GM18861 (cell line): ENCODE measurements around the gene RGS6.

Experiments
- ATAC-seq: cut with Tn5 transposase; IDR thresholded peaks from one replicate; pipeline ENCODE4 v1.9.1; 2021; ENCODE audit not compliant: unreplicated experiment

The RGS6 gene

DNA sequence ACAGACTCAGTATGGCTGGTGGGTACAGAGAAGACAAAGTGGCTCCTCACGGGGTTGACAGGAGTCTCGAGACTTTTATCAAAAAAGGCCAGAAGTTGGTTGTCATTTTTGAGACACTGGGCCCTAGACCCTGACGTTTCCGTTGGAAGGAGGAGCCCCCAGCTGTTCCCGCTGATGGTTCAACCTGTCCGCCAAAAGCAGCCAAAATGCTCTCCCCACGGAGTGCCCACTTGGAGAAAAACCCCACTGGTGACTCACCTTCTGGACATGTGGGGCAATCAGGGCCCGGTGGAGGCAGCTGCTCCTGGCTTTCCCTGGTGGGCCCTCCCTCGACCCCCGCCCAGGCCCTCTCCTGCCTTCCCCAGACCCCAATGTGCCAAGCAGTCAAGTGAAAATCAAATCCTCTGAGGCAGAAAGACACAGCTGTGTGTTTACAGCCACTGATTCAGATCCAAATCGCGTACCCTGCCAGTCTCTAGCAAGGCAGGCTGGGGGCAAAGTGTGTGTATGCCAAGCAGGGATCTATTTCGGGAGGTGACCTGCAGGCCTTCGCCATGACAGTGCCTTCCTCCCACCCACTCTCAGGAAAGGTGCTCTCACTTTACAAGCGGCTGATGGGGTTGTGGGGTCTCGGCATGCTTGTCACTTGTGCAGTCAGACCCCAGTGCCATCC lies 614.3 kb downstream of the RGS6 start:
- no peak for ATAC-seq

DNA sequence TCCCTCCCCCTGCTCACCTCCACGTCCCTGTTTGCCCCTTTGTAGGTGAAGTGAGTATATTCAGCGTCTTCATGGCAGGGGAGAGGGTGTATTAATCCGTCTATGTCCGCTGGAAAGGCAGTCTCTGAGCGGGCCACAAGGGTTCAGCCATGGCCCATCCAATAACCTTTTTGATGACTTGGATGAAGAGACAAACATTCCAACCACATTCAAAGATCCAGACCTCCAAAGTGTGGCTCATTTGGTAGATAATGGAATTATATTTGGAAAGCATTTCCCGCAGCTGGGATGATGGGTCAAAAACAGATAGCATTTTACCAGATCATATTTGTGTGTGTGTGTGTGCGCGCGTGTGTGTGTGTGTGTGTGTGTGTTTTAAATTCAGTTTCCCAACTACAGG lies 615.8 kb downstream of the RGS6 start:
- ATAC-seq: no peak

DNA sequence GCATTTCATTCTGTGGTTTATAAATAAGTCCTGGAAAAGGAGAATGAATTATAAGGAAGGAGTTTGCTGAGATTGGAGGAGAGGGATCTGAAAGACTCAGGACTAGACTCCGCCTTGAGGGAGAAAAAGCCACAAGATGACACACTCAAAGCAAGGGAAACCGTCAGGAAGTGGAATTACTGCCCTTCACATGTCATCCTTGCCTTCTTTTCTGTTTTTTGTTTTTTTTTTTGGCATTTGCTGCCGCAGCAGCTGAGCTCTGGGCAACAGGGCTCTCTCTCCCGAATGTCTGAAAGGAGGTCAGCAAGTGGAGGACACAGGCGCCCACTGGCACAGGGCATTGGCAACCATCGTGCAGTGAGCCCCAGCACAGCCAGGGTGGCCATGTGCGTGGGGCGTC lies 616.8 kb downstream of the RGS6 start:
- no peak for ATAC-seq

DNA sequence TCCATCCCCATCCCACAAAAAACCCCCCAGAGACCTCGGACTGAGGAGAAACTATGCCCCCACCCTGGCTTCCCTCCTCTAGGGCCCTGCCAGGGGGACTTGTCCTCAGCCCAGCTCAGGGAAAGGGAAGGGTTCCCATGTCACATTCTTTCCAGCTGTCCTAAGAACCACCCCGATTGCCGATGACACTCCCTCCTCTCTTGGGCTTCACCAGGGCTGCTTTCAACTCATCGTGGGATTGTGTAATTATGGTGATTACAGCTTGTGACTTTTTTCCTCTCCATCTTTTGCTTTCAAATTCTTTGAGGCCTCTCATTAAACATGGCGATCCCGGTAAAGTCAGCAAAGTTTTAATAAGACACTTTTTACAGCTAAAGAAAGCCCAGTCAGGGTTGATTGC lies 617.6 kb downstream of the RGS6 start:
- no peak for ATAC-seq

GRCh38 chr14:72550513-72550912 lies 618.3 kb downstream of the RGS6 start:
- ATAC-seq: no peak

DNA sequence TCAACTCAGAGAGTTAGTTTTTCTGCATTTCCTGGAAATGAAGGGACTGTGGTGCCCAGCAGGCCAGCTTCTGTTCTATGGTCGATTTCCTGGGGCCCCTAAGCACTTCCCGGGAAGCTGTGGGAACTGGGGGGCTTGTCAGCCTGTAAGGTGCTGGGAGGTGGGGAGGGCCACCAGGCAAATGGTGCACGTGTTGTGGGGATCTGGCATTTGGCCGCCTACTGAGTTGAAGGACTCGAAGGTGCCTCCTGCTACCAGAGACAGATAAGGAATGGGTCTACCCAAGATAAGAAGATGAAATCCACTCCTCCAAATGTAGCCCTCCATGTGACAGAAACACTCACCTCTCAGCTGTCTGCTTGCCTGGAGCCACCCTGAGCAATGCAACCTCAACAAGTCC lies 620.0 kb downstream of the RGS6 start:
- ATAC-seq: no peak

GRCh38 chr14:72553161-72553560 lies 620.9 kb downstream of the RGS6 start:
- ATAC-seq: no peak

DNA sequence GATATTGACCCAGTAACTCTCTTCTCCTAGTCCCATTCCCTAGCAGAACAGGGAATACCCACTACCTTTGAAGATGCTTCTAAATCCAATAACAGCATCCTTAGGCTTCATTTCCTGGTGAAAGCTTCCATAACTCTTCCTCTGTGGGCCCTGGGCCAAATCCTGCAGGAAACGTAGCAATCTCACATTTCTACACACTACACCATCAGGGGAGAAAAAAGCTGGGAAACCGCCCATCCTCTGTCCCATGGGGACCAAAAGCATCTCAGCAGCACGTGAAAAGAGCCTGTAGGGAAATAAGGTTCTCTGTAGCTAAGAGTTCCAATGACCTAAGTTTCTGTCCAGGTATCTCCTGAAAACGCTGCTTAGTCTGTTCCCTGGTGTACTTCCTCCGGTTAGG lies 621.4 kb downstream of the RGS6 start:
- ATAC-seq: no peak

- no peak for ATAC-seq
Observed at GRCh38 chr14:72554401-72554800, 622.2 kb downstream of the RGS6 start.

DNA sequence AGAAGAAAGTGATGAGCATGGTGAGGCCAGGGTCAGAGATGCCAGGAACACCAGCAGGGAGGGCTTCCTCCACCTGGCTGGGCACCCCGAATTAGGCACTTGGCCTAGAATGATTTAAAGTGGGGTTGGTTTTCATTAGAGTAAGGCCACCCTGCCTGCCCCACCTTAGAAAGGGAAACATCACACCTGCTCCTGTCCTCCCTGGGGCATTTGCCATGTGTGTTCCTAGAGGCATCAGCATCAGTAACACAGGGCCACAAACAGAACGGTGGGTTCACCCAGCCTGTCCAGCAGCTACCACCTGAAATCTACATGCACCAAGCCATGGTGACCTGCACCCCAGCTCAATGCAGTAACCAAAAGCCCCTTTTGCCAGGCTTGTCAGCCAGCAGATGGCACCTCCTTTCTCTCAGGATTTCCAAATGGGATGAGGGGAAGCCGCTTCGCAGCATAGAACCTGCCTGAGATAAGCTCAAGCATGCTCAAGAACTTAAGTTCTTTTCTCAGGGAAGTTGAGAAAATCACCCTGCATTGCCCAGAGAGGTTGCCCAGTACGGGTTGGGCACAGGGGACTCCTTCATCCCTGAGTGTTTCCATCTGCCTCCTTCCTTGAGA lies 622.9 kb downstream of the RGS6 start:
- ATAC-seq: no peak

- no peak for ATAC-seq
Observed at GRCh38 chr14:72555609-72556000, 623.4 kb downstream of the RGS6 start.

GRCh38 chr14:72557671-72558070 lies 625.4 kb downstream of the RGS6 start:
- no peak for ATAC-seq

DNA sequence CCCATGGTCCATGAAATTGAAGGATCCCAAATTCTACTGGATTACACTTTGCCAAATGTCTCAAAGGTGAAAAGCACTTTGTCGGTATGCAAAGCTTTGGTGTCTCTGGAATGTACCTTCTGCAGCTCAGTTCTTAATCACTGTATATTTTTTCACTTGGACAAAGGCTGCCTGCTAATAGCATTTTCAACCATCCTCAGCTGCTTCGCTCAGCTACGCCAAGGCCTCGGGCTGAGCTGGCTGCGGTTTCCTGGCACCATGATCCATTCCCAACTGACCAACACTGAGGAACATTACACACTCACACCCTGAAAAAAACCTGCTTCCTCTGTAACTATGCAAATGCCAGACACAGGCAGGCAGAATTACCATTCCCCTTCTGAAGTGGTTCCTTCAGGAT lies 626.5 kb downstream of the RGS6 start:
- no peak for ATAC-seq

GRCh38 chr14:72559202-72559601 lies 627.0 kb downstream of the RGS6 start:
- ATAC-seq: no peak

DNA sequence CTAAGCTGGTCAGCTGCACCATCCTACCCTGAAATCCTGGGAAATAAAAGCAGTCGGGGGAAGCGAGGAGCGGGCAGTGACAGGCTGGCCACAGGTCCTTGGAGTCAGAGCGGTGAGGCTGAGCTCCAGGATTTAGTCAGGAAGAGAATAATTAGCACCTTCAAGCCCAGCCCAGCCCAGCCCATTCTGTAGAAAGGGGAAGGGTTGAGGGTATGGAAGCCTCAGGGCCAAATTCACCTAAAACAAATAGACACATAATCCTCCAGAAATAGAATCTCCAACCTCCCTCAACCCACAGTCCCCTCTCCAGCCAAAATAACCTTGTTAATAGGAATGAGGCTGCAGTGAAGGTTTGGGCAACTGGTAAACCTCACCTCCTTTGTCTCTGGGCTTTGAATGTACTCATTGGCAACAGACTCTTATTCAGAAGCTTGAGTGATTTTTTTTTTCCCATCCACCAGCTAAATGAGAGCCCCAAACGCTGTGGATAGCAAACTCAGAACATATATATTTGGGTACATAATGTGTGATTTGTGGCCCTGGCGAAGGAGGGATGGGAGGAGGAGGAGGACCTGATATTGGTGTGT lies 627.5 kb downstream of the RGS6 start:
- no peak for ATAC-seq

GRCh38 chr14:72560331-72560730 lies 628.1 kb downstream of the RGS6 start:
- no peak for ATAC-seq

DNA sequence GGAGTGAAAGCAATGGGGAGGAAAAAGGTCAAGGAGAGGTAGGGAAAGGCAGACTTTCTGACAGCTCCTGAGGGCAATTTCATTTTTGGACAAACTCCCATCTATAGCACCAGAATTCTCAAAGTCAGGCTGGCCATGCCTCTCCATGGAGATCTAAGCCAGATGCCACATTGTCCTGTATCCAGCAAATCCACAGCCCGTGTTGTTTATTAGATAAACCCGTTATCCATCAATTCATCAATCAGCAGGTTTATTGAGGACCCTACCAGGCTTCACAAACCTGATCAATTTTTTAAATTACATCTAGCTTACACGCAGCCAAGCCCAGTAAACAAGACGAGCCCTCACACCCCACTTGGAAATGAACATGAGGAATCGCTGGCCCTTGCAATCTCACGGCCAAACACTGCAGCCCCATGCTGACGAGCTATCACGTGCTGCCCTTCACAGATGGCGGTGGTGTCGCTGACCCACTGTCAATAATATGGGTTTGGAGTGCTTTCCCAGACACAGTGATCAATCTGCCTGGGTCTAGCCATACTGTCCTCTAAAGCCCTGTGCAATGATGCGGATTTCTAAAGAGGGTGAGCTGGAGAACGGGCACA lies 628.8 kb downstream of the RGS6 start:
- ATAC-seq: no peak

GRCh38 chr14:72562300-72562699 lies 630.1 kb downstream of the RGS6 start:
- no peak for ATAC-seq

DNA sequence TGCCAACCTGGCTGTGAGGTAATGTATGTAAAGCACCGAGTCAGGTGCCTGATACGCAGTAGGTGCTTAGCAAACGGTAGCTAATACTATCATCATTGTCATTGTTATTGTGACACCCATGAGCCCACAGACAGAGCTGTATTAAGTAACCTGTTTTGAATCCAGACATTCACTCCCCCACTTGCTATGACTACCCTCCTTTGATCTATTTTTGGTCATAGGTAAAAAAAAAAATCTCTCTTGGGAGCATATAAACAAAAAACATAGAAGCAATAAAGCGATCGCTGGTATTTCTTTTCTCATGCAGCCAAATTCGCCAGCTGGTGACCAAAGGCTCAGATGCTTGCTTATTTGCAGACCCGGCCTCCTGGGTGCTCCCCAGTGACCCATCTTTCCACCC lies 631.4 kb downstream of the RGS6 start:
- no peak for ATAC-seq

GRCh38 chr14:72565149-72565559 lies 632.9 kb downstream of the RGS6 start:
- ATAC-seq: no peak

GRCh38 chr14:72565917-72566316 lies 633.7 kb downstream of the RGS6 start:
- ATAC-seq: no peak

- no peak for ATAC-seq
Observed at GRCh38 chr14:72567226-72567625, 635.0 kb downstream of the RGS6 start.
